ENCODE data around the gene DTX1. TPM values are rescaled to one million over a fixed set of nuclear protein-coding genes. Genes with fewer than 3 reads are reported as not detected.
A peak's percentile ranks its signal among the peaks of the same experiment; 100 is the strongest.

The DTX1 gene
- total and polyA plus RNA-seq, 2 of the 8 experiments (the other 6 are each of a cell fraction or from before 2014, with no cell fraction given), result 4.7 to 6.9 TPM

GRCh38 chr12:113091506-113091905, 35.0 kb downstream of the DTX1 start:
- Histone ChIP-seq H3K23me2 (ENCODE audit: low read depth, low read length) (peaks cover 3% of the 10 kb centered on the region; the same call in 1 of the 2 replicates), H2BK20ac (ENCODE audit: low read length) (no peak overlapping the region), H2AK5ac (ENCODE audit: low read depth, low read length) (peak overlapping the region; percentile 97), H2BK5ac (ENCODE audit: low read depth, low read length) (no peak overlapping the region), H3K27ac (ENCODE audit: low read depth, low read length) (no peak overlapping the region), H4K8ac (ENCODE audit: extremely low read depth, insufficient read depth, low read length) (no peak overlapping the region), H3K4me3 (ENCODE audit: extremely low read depth in 1 of 4, insufficient read depth in 2 of 4, low read depth in 3 of 4, low read length in 4 of 4) (no peak overlapping the region), H3K9me3 (ENCODE audit: insufficient read depth in 2 of 2, low read depth in 1 of 2, low read length in 1 of 2) (no peaks in the 10 kb centered on the region), H4K20me1 (replicated peaks in 1 of 2; ENCODE audit: control insufficient read depth in 1 of 2, insufficient read depth in 2 of 2, low read length in 2 of 2) (peaks cover 0 to 2% of the 10 kb centered on the region in 2 experiments), H2BK15ac (ENCODE audit: low read length) (no peak overlapping the region), H2AFZ (ENCODE audit: low read length) (no peak overlapping the region), H3K18ac (ENCODE audit: extremely low read depth, low read length) (no peak overlapping the region), H3K79me2 (ENCODE audit: control insufficient read depth in 1 of 2, insufficient read depth in 2 of 2, low read length in 2 of 2) (no peaks in the 10 kb centered on the region), H2BK12ac (ENCODE audit: low read depth, low read length) (peak overlapping the region; percentile 39; the same call in 1 of the 2 replicates), H3K4me2 (ENCODE audit: insufficient read depth in 1 of 2, low read depth in 2 of 2, low read length in 2 of 2) (no peak overlapping the region), H3K23ac (ENCODE audit: insufficient read length) (no peak overlapping the region), H3K27me3 (replicated peaks in 1 of 4; ENCODE audit: control insufficient read depth in 3 of 4, extremely low read depth in 1 of 4, insufficient read depth in 3 of 4, low read length in 3 of 4) (no peaks in the 10 kb centered on the region), H3K56ac (replicated peaks; ENCODE audit: insufficient read length, low read depth, low read length) (no peak overlapping the region), H3K9ac (replicated peaks in 1 of 4; ENCODE audit: extremely low read depth in 1 of 4, low read depth in 3 of 4, low read length in 3 of 4) (peak overlapping the region in 1 of 4 experiments; percentile 37; a peak in 1 of 7 replicates), H4K5ac (ENCODE audit: insufficient read length, low read depth, low read length) (no peak overlapping the region), H2BK120ac (replicated peaks; ENCODE audit: low read depth, low read length) (no peak overlapping the region), H3K79me1 (ENCODE audit: low read depth, low read length) (no peaks in the 10 kb centered on the region), H3K4me1 (replicated peaks in 1 of 4; ENCODE audit: control insufficient read depth in 3 of 4, insufficient read depth in 4 of 4, low read length in 3 of 4) (peaks cover 0 to 13% (median 9%) of the 10 kb centered on the region in 4 experiments; a peak in 5 of 7 replicates), H4K91ac (replicated peaks; ENCODE audit: insufficient read length, low read length) (no peak overlapping the region), H3K14ac (ENCODE audit: insufficient read length) (no peak overlapping the region), H3K4ac (replicated peaks; ENCODE audit: insufficient read length, low read depth, low read length) (no peak overlapping the region), H3K36me3 (ENCODE audit: control insufficient read depth in 2 of 4, insufficient read depth in 4 of 4, low read length in 3 of 4) (no peaks in the 10 kb centered on the region)
- DNase-seq (ENCODE audit: low read depth in 1 of 2, low spot score in 2 of 2) (no peak), FAIRE-seq (no peak)
- CTCF ChIA-PET (ENCODE audit: partially characterized antibody), result interaction anchor here (0.5 to 8.8 kb wide), 16 partner anchors 7 to 258 kb away, joined by 3 to 139 read pairs (median 6); partner anchors contain the start of genes CFAP73 and RASAL1
- 79% methylated on average over 3 of the region's 3 CpGs; no CpG with 5 or more reads in 1 of the 2 experiments for WGBS, 2 experiments (ENCODE audit: extremely low coverage in 1 of 2, insufficient coverage in 1 of 2, insufficient read length in 1 of 2, insufficient replicate concordance in 2 of 2, low coverage in 1 of 2, low lambda C conversion rate in 2 of 2, missing lambda C conversion rate in 1 of 2)
- POLR2A ChIA-PET (ENCODE audit: partially characterized antibody), result no interaction called here
- no peak for TF ChIP-seq TAF7 (optimal IDR thresholded peaks at IDR 0.05; ENCODE audit: borderline replicate concordance, low read depth, low read length)
- TF ChIP-seq SP2 (IDR thresholded peaks at IDR 0.05; ENCODE audit: low read length), result no peak
- no peak for TF ChIP-seq RAD21 (IDR thresholded peaks at IDR 0.05 in 1 of 2, conservative IDR thresholded peaks at IDR 0.05 in 1 of 2; ENCODE audit: low read depth in 2 of 2, low read length in 2 of 2)
- TF ChIP-seq BACH1 (IDR thresholded peaks at IDR 0.05; ENCODE audit: low read length), result no peak
- TF ChIP-seq EGR1 (IDR thresholded peaks at IDR 0.05; ENCODE audit: borderline replicate concordance, low read depth, low read length), result no peak
- TF ChIP-seq KDM5A (IDR thresholded peaks at IDR 0.05; ENCODE audit: low read length), result no peak
- no peak for TF ChIP-seq USF2 (IDR thresholded peaks at IDR 0.05; ENCODE audit: low read length)
- TF ChIP-seq FOSL1 (IDR thresholded peaks at IDR 0.05; ENCODE audit: insufficient read depth, low read depth, low read length), result no peak
- TF ChIP-seq CBX8 (IDR thresholded peaks at IDR 0.05; ENCODE audit: borderline replicate concordance, low read depth, low read length), result no peak
- TF ChIP-seq SP1 (IDR thresholded peaks at IDR 0.05; ENCODE audit: low read depth, low read length), result no peak
- no peak for TF ChIP-seq SP4 (IDR thresholded peaks at IDR 0.05; ENCODE audit: low read length)
- no peak for TF ChIP-seq ASH2L (IDR thresholded peaks at IDR 0.05; ENCODE audit: low read length)
- no peak for TF ChIP-seq SUZ12 (IDR thresholded peaks at IDR 0.05; ENCODE audit: low read length)
